Keratinocyte (primary cell): ENCODE data around the gene G2E3. TPM values are rescaled to one million over a fixed set of nuclear protein-coding genes. Genes with fewer than 3 reads are reported as not detected.

Experiments
- DNase-seq: peaks from one replicate; pipeline ENCODE4 v3.0.0-alpha.2; 2011; ENCODE audit warnings: low read depth, missing footprints, low spot score
- FAIRE-seq: peaks from 2 replicates; lab custom pipeline; 2011; peaks lifted over from hg19 to GRCh38; lab: Jason Lieb, UNC
- H2AFZ ChIP-seq: 2 replicates; pipeline ENCODE4 v1.6.0; 2012; ENCODE audit warnings: low read length, control low read depth, inconsistent platforms; ENCODE audit not compliant: control insufficient read depth
- H3K27ac ChIP-seq: 2 replicates; pipeline ENCODE4 v1.5.1; 2011; ENCODE audit warnings: low read length; ENCODE audit not compliant: control insufficient read depth, insufficient read depth
- H3K27me3 ChIP-seq: 3 replicates; pipeline ENCODE4 v1.6.0; 2011; ENCODE audit warnings: low read length; ENCODE audit not compliant: control insufficient read depth, insufficient read depth; ENCODE audit errors: extremely low read depth
- H3K36me3 ChIP-seq, 2 experiments: 2 replicates in 1 of 2; 3 replicates in 1 of 2; pipeline ENCODE4 v1.5.1; 2011; ENCODE audit warnings: low read length in 2 of 2, mild to moderate bottlenecking in 1 of 2; ENCODE audit not compliant: control insufficient read depth in 2 of 2, insufficient read depth in 2 of 2; ENCODE audit errors: extremely low read depth in 1 of 2
- H3K4me1 ChIP-seq: 3 replicates; pipeline ENCODE4 v1.5.1; 2011; ENCODE audit warnings: low read length; ENCODE audit not compliant: control insufficient read depth, insufficient read depth; ENCODE audit errors: extremely low read depth
- H3K4me2 ChIP-seq: 3 replicates; pipeline ENCODE4 v1.6.0; 2011; ENCODE audit warnings: low read depth, low read length; ENCODE audit not compliant: control insufficient read depth, insufficient read depth; ENCODE audit errors: extremely low read depth
- H3K4me3 ChIP-seq, 3 experiments: fragments of 200-600 bp in 1 of 3; sonication (generic) in 1 of 3; 2 replicates in 2 of 3; 3 replicates in 1 of 3; pipeline ENCODE4 v1.5.1; 2011 to 2016; ENCODE audit warnings: low read length in 3 of 3, mild to moderate bottlenecking in 3 of 3, control low read depth in 2 of 3, inconsistent platforms in 1 of 3, low read depth in 1 of 3, mixed read lengths in 1 of 3, mixed run types in 1 of 3, moderate library complexity in 1 of 3; ENCODE audit not compliant: control insufficient read depth in 2 of 3, insufficient read depth in 2 of 3; ENCODE audit errors: extremely low read depth in 1 of 3
- H3K79me2 ChIP-seq: 2 replicates; pipeline ENCODE4 v1.6.0; 2012; ENCODE audit warnings: low read length; ENCODE audit not compliant: control insufficient read depth, insufficient read depth
- H3K9ac ChIP-seq: 3 replicates; pipeline ENCODE4 v1.6.0; 2011; ENCODE audit warnings: low read length; ENCODE audit not compliant: control insufficient read depth, insufficient read depth; ENCODE audit errors: extremely low read depth
- H3K9me1 ChIP-seq: 3 replicates; pipeline ENCODE4 v1.6.0; 2011; ENCODE audit warnings: low read length; ENCODE audit not compliant: control insufficient read depth, insufficient read depth; ENCODE audit errors: extremely low read depth
- H3K9me3 ChIP-seq: 2 replicates; pipeline ENCODE4 v1.5.1; 2012; ENCODE audit warnings: low read depth, low read length; ENCODE audit not compliant: control insufficient read depth
- H4K20me1 ChIP-seq: 3 replicates; pipeline ENCODE4 v1.6.0; 2011; ENCODE audit warnings: low read length; ENCODE audit not compliant: control insufficient read depth, insufficient read depth; ENCODE audit errors: extremely low read depth
- CTCF ChIP-seq, 3 experiments: IDR thresholded peaks in 1 of 3; conservative IDR thresholded peaks in 1 of 3; optimal IDR thresholded peaks in 1 of 3; 2 replicates in 2 of 3; 3 replicates in 1 of 3; pipeline versions ENCODE3 to v1.5.1; 2011; ENCODE audit warnings: low read length in 3 of 3, mild to moderate bottlenecking in 3 of 3, moderate library complexity in 2 of 3, control low read depth in 1 of 3, inconsistent platforms in 1 of 3; ENCODE audit not compliant: insufficient read depth in 2 of 3; ENCODE audit errors: extremely low read depth in 1 of 3
- EZH2 ChIP-seq: IDR thresholded peaks from one replicate; pipeline ENCODE4 v1.6.1; 2012; ENCODE audit warnings: inconsistent platforms, mild to moderate bottlenecking, low read length, moderate library complexity
- dilution Hi-C: fragments of 300-500 bp; cut with MboI; formaldehyde crosslinking; loops from one replicate; pipeline ENCODE4 v1.7.0; 2020; ENCODE audit warnings: low sequenced_read_pairs; ENCODE audit not compliant: extremely low pct_ligation_motif_present
- polyA plus RNA-seq, 5 experiments: library from polyadenylated mRNA; depleted of rRNA in 3 of 5; stranded (reverse) in 3 of 5; stranded (forward) in 1 of 5; unstranded in 1 of 5; fragments of >200 nt; gene quantifications; 1 replicate in 1 of 5; 2 replicates in 3 of 5; 3 replicates in 1 of 5; pipeline versions ENCODE4 v1.2.1 to v1.2.3, GENCODE V29; 2011 to 2012; ENCODE audit warnings: missing spikeins in 2 of 5, low read depth in 1 of 5, low replicate concordance in 1 of 5

The G2E3 gene
- polyA plus RNA-seq, 1 donor (not counting 4 experiments of a cell fraction or from before 2014, with no cell fraction given), result 24.3 TPM

- TF ChIP-seq CTCF (optimal IDR thresholded peaks at IDR 0.05 in 1 of 3, IDR thresholded peaks at IDR 0.05 in 1 of 3, conservative IDR thresholded peaks at IDR 0.05 in 1 of 3; ENCODE audit: extremely low read depth in 1 of 3, insufficient read depth in 2 of 3, low read length in 3 of 3), result no peak
- Histone ChIP-seq H3K9me1 (no peaks in the 10 kb centered on the region), H3K4me2 (no peak overlapping the region), H3K27ac (no peak overlapping the region), H3K9me3 (no peaks in the 10 kb centered on the region), H3K4me1 (no peaks in the 10 kb centered on the region), H3K9ac (no peak overlapping the region), H2AFZ (no peak overlapping the region), H4K20me1 (no peaks in the 10 kb centered on the region), H3K36me3 (peaks cover 2 to 3% of the 10 kb centered on the region in 2 experiments), H3K4me3 (no peak overlapping the region), H3K79me2 (peaks cover 23% of the 10 kb centered on the region), H3K27me3 (no peaks in the 10 kb centered on the region)
- no peak for DNase-seq
- no peak for FAIRE-seq
- dilution Hi-C loops, result no loop called here
Observed at GRCh38 chr14:30588873-30589272, 29.9 kb downstream of the G2E3 start.

GRCh38 chr14:30596935-30597334 is 38.0 kb downstream of the G2E3 start:
- dilution Hi-C loops, result no loop called here
- DNase-seq (no peak), FAIRE-seq (no peak)
- H3K9me3 ChIP-seq, result no peaks in the 10 kb centered on the region
- no peak overlapping the region for H2AFZ ChIP-seq
- peaks cover 5 to 10% of the 10 kb centered on the region in 2 experiments for H3K36me3 ChIP-seq
- no peaks in the 10 kb centered on the region for H3K27me3 ChIP-seq
- no peak overlapping the region for H3K4me2 ChIP-seq
- no peak overlapping the region for H3K27ac ChIP-seq
- H3K4me3 ChIP-seq, result no peak overlapping the region
- no peak for TF ChIP-seq EZH2
- no peak for TF ChIP-seq CTCF (optimal IDR thresholded peaks at IDR 0.05 in 1 of 3, IDR thresholded peaks at IDR 0.05 in 1 of 3, conservative IDR thresholded peaks at IDR 0.05 in 1 of 3; ENCODE audit: extremely low read depth in 1 of 3, insufficient read depth in 2 of 3, low read length in 3 of 3)
- H3K9ac ChIP-seq, result no peak overlapping the region
- H4K20me1 ChIP-seq, result no peaks in the 10 kb centered on the region
- H3K9me1 ChIP-seq, result no peaks in the 10 kb centered on the region
- H3K4me1 ChIP-seq, result no peaks in the 10 kb centered on the region
- no peaks in the 10 kb centered on the region for H3K79me2 ChIP-seq
